NCI-H1048 (cell line): Measurements from ENCODE around the gene PIM3.

Experiments
- DNase-seq: peaks from one replicate; lab custom pipeline; 2025; lab: John Stamatoyannopoulos, UW

PIM3 gene

DNA sequence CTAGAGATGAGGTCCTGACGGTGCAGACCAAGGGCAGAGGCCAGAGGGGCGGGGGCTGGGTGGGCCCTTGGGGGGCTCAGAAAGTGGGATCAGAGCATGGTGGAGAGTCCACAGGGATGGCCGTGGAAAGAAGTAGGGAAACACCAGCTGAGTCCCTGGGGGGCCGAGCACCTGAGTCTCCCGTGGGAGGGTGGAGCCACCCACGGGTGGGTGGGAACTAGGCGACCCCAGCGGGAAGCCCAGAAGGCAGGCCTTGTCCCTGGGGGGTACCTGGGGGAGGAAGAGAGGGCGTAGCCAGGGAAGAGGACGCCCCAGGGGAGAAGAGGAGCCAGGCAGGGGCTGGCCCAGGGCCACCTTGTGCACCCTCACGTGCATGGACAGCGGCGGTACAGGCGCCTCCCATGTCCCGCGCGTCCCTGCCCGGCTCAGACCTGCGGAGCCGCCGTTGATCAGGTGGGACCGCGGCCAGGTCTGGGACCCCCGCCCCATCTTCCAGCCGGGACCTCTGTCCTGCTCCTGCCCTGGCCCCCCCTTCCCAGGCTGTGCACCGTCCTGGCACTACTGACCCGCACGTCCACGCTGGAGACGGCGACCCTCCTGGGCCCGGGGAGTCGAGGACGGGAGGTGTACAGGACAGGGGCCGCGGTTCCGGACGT lies 31.9 kb upstream of the PIM3 start:
- DNase-seq, result no peak

DNA sequence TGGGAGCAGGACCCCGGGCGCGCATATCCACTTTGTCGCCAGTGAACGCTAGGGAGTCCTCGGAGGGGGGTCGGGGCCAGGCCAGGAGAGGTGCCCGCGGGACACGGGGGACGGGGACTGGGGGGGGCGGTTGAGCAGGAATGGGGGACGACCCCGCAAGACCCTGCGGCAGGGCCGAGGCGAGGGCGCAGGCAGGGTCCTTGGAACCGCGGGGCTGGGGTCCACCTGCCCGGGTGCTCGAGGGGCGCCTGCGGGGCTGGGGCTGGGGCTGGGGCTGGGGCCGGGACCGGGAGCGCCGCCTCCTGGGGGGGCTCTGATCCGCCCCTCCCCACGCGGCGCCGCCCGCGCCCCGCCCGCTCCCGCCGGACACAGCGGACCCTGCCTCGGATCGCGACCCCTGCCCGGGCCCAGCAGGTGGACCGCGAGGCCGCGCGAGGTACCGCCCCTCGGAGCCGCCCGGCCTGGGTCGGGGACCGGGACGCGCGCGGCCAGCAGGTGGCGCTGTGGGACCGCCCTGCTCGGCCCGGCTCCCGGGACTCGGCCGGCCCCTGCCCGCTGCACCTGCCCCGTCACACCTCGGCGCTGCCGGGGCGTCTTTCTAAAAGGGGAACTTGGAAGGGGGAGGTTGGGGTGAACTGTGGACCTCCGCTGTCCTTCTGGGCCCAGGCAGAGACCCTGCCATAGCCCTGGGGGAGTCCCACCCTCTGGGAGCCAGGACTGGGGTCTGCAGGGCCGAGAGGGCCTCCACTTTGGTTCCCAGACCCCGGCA lies 31.2 kb upstream of the PIM3 start:
- DNase-seq, result no peak

DNA sequence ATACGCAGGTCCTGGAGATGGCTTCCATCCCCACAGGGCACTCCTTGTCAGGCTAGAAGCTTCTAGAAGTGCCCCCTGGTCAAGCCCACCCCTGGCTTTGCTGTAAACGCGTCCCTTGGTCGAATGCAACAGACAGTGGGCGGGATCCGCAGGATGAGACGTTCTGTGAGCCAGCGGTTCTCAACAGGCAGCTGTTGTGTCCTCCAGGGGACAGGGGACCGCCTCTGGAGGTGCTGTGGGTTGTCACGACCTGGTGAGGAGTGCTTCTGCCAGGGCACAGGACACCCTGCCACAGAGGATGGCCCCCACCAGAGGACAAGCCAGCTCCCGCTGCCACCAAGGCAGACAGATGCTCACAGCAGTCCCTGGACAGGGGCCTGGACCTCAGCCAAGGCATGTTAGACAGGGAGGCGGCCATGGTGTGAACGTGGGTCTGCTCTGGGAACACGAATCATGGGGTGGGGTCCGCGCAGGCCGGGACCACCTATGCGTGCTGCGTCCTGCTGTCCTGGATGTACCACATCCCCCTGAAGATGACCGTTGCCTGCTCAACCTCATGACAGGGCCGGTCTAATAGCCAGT lies 30.5 kb upstream of the PIM3 start:
- DNase-seq, result no peak

DNA sequence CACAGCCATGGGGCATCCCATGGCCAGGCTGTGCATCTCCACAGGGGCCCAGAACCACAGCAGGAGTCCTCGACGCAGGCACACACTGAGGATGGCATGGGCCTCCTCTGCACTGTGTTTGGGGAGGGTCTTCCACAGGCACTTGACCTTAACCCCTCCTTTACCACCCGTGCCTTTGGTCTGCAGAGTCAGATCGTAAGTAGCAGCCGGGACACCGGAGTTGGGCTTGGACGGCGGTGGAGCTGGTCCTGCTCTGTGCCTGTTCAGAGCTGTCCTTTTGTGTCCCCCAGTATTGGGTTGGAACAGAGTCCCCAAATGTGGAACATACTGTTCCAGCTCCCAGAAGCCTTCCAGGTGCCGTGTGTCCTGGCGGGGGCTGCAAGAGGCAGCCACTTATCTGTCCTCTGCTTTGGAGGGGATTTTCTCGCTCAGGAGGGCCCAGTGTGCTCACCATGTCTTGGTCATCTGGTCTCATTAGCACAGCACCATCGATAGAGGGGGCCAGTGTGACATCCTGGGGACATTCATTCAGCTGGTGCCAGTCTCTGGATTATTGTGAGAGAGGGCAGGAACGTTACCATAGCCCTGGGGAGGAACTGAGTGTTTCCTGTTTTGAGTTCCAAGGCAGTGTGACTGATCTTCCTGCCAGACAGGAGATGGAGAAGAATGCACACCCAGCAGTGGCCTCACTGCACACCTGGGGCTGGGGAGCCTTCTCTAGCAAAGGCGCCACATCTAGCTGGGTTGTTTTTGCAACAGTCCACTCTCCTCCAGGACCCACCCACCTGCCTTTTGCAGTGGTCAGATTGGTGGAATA lies 29.8 kb upstream of the PIM3 start:
- no peak for DNase-seq

DNA sequence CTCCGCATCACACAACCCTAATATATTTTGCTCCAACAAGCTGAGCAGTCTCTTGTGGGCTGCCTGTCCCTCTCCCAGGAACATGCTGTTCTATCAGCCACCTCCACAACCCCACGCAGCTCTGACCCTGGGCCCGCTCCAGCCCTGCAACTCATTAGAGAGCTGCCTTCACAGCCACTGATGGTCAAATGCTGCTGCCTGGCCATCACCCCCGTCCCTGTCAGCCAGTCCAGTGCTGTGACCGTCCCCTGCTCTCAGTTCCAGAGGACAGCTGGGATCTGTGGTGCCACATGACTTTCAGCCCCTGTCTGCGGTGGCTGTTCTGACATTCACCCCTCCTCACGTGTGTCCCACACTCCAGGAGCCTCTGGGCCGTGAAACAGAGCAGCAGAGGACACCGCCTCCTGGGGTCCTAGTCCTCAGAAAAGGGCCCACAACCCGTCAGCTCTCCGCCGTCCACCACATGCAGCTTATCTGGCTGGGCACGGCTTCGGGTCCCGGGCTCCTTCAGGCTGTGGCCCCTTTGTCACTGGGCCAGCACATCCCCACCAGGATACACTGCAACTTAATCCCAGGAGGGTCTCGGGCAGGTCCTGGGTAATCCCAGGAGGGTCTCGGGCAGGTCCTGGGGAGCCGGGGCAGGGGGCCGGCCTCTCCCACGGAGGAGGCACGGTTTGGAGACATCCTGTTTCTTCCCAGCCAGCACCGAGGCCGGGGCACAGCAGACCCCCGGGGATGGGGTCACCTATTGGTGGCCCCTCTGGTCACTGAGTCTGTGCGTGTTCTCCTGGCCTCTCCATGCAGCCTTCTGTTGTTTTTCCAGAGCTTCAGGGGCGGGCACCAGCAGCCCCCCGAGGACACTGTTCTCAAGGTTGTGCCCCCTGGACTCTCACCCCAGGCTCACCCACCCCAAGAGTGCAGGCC lies 27.1 kb upstream of the PIM3 start:
- no peak for DNase-seq

DNA sequence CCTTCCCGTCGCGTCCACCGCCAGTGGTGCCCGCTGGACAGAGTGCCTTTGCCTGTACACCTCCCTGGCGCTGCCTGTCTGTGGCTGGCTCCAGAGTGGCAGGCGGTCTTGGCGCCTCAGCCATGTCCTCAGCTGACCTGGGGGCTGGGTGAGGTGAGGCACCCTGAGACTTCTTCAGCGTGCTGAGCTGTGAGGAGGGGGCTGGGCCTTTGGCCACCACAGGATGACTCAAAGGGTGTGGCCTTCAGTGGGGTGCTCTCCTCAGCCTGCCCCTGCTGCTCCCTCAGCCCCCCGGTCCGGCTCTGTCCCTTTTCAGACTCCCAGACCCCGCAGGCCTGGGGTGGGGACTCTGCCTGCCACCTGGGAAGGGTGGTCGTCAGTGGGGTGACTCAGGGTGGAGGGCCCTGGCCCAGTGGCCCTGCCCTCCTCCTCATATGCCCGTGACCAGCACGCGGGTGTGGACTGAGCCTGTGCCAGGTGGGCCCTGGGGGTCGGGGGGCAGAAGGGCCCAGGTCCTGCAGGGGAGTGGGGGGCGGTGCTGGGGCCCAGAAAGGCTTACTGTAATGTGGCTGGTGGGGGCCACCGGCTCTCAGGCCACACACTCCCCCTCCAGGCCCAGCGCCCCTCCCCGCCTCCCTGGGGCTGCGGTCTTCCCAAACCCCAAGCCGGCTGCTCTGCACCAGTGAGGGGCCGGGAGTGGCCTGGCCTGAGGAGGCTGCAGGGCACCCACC lies 26.2 kb upstream of the PIM3 start:
- DNase-seq, result no peak

DNA sequence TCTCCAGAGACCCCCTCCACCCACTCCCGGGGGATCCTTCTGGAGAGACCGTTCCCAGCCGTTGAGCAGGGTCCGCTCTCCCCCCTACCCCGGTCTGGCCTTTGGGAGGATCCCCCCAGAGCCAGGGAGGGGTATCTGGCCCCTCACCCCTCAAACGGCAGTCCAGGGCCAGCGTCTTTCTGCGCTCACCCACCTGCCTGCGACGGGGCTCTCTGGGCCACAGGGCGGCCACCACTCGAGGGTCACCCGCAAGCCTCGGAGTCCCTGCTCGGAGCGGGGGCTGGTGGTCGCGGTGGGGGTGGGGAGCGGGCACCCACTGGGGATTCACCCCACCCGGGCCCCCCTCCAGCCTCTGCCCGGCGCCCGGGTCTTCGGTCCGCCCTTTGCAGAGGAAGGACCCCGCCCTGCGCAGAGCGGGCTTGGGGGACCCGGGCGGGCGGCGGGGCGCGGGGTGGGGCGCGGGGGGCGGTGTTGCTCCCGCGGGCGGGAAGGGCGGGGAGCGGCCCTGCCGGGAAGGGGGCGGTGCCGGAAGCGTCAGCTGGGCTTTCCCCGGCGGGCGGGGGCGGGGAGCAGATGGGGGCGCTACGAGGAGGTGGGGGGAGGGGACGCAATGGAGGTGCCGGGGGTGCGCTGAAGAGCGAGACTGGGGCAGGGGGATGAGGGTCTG lies 25.5 kb upstream of the PIM3 start:
- no peak for DNase-seq

DNA sequence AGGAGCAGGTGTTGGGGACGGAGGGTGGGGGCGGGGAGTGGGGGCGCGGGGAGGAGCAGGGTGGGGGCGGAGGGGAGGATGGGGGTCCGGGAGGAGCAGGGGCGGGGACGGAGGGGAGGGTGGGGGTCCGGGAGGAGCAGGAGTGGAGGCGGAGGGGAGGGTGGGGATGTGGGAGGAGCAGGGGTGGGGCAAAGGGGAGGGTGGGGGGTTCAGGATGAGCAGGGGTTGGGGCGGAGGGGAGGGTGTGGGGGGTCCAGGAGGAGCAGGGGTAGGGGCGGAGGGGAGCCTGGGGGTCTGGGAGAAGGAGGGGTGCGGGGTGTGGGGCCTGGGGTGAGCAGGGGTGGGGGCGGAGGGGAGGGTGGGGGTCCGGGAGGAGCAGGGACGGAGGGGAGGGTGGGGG lies 25.0 kb upstream of the PIM3 start:
- no peak for DNase-seq

DNA sequence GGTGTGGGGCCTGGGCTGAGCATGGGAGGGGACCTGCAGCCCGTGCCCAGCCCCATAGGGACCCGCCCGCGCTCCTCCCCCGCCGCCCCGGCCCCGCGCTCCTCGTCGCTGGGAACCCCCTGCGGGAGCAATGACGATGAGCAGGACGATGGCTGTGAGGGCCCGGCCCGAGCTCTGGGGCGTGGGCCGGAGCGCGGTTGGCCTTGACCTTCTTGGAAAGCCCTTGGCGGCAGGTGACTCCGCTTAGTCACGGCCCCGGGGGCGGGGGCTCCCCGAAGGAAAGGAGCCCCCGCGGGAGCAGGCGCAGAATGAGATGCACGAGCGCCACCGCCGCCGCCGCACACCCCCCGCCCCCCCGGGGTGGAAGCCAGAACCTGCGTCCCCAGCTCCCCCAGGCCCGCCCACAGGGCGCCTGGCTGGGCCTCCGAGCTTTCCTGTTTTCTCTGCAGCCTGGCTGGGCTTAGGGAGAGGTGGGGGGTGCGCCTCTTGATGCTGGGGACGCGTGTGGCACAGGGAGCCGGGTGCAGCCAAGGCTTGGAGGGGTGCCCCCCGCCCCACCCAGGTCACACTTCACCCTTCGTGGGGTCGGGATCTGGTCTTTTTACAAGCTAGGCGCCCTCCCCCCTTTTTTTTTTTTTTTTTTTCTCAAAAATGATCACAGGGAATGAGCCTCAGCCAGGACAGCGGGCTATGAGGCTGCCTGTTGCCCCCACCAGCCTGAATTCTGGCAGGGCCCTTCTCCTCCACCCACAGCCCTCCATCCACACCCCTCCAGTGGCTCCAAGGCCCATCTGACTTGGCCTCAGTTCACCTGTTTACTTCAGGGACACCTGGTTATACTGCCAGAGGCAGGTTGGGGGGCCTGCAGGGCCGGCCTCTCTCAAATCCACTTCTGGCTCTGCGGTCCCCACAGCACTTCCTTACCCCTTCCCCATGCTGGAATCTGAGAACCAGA lies 24.3 kb upstream of the PIM3 start:
- DNase-seq, result no peak

DNA sequence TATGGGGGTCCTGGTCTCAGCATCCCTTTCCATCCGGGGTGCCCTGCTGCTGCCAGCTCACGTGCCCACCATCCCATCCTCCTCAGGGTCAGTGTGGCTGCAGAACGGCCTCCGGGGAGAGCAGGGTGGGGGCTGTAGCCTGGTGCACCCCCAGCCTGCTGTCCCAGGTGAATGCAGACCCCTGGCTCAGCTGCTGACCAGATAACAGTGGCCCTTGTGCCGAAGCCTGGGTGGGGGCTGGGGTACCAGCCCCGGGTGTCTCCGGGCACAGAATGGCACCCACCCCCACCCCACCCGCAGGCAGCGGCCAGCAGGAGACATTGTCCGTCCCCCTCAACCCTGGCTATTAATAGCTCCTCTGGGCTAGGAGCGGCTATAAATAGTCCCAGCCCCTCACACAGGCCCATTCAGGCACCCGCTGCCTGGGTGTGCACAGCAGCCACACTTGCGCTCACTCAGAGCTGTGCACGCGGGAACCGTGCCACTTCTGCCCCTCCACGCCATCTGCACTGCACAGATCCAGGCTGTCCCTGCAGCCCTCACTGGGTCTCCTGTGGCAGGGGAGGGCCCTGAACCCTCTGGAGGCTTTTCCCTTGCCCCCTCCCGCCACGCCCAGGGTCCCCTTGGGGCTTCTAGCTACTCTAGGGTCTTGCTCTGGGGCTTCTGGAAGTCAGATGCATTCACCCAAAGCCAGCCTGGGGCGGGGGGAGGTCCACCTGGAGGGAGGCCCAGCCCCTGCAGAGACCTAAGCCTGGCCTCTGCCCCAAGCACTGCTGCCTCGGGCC lies 23.4 kb upstream of the PIM3 start:
- no peak for DNase-seq

DNA sequence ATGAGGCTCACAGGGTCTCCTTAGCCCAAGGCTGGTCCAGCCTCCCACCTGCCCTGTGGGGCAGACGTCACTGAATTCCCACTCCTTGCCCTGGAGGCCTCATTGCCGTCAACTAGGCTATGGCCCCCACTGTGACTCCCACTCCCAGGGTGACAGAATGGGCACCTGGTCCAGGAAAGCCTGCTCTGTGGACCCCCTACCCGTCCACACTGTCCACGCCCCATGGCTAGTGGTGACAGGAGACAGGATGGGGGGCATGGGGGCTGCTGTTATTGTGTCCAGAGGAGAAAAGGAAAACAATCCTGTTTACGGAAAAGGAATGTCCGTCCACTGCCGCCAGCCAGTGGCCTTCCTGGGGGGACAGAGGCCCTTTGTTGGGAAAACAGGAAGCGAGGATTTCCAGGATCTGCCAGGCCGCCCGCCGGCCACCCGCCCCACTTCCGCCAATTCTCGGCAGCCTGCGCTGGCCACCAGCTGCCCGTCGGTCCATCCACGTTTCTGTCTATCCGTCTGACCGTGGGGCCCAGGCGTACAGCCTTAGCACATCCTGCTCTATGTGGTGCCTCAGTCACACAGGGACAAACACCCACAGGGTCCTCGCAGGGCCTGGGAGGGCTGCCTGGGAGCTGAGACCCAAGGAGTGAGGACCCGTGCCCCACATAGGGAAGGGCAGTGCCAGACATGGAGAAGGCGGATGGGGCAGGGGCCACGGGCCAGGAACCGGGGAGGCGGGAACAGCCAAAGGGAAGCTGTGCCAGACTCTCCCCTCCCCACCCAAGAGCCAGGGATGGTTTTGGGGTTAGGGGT lies 22.6 kb upstream of the PIM3 start:
- DNase-seq, result no peak

DNA sequence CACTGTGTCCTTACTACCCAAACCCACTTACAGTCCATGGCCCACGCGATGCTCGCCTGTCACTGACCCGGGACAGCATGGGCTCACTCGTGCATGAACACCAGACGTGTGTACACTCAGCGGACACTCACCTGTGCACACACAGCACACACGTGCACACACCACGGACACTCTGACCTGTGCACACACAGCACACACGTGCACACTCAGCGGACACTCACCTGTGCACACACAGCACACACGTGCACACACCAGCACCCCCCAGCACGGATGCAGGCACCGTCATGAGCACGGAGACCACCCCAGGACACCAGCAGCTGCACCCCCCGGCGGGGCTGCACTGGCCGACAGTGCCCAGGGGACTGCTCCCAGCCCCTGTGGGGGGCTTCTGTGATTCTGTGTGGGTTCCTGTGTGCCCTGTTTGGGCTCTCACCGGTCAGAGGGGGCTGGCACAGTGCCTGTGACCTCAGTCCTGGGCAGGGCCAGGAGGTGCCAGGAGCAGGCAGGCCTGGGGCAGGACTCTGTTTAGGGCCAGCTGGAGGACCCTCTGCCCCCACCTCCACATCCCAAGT lies 21.9 kb upstream of the PIM3 start:
- DNase-seq, result no peak

DNA sequence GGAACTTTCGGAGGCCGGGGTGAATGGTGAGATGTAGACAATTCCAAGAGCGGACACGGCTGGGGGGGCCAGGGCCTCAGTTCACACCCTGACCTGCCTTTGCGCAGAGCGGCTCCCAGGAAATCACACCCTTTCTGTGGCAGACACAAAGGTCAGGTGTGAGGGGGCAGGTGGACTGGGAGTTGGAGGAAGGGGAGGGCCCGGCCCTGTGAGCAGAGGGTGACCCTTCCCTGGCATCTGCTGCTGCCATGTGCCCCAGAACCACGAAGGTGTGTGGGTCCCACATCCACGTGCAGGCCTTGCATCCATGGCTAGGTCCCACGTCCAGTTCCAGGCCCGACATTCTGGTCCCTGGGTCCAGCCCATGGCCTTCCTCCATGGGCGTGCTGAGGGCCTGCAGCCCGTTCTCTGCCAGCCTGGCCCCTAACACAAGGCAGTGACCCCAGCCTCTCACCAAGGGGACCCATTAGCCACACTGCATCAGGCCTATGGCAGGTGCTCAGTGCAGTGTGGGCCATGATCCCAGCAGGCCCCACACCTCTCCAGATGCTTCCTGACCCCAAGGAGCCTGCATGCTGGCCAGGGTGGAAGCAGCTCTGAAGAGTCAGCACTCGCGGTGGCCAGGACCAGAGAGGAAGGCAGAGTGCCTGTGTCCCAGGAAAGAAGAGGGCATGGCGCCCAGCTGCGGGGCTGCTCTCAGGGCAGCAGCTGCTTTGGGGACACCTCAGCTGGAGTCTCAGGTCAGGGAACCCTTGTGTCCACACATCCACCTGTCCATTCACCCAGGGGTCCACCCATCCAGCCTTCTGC lies 18.9 kb upstream of the PIM3 start:
- DNase-seq, result no peak

DNA sequence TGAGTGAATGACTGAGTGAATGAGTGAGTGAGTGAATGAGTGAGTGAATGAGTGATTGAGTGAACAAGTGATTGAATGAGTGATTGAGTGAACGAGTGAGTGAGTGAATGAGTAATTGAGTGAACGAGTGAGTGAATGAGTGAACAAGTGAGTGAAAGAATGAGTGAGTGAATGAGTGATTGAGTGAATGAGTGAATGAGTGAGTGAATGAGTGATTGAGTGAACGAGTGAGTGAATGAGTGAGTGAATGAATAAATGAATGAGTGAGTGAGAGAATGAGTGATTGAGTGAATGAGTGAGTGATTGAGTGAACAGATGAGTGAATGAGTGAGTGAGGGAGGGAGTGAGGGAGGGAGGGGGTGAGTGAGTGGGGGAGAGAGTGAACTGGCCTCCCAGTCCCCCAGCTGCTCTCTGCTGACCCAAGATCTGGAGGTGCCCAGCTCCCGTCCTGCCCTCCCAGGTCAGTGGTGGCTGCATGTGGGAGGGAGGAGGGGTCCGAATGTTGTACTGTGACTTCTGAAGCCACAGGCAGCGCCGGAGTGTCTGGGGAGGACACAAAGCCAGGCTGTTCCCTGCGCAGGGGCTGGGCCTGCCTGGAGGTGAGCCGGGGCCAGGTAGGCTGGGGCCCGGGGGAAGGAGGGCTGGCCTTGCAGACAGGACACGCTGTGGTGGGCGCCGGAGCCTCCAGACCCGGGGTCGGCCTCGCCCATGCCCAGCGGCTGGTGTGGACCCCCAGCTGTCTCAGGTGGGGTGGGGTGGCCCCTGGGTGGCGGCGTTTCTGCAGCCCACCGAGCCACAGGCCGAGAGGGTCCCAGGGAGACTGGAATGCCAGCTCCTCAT lies 17.8 kb upstream of the PIM3 start:
- DNase-seq, result no peak

DNA sequence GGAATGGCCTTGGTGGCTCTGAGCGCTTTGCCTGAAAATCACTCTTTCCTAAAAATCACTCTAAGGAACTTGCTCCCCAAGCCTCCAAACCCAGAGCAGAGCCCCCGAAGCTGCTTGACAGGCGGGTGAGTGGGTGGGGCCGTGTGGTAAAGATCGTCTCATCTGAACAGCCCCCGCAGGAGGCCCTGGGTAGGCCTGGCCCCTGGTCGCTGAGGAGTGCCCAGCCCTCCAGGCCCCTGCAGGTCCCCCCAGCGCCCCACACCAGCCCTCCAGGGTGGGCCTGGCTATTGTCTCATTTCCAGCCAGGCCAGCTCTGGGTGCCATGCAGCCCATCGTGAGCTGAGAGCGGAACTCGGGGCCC lies 17.2 kb upstream of the PIM3 start:
- DNase-seq, result no peak
